ENCODE data around the gene PELI2. TPM values are rescaled to one million over a fixed set of nuclear protein-coding genes. Genes with fewer than 3 reads are reported as not detected.
A peak's percentile ranks its signal among the peaks of the same experiment; 100 is the strongest.

Gene PELI2
- total and polyA plus RNA-seq, 2 donors (not counting 1 experiment from before 2014, with no cell fraction given) = 15.5 to 29.2 TPM

- no peak for TF ChIP-seq EZH2 (IDR thresholded peaks at IDR 0.05; ENCODE audit: low read length, missing control alignments)
- TF ChIP-seq, protein P1, sequence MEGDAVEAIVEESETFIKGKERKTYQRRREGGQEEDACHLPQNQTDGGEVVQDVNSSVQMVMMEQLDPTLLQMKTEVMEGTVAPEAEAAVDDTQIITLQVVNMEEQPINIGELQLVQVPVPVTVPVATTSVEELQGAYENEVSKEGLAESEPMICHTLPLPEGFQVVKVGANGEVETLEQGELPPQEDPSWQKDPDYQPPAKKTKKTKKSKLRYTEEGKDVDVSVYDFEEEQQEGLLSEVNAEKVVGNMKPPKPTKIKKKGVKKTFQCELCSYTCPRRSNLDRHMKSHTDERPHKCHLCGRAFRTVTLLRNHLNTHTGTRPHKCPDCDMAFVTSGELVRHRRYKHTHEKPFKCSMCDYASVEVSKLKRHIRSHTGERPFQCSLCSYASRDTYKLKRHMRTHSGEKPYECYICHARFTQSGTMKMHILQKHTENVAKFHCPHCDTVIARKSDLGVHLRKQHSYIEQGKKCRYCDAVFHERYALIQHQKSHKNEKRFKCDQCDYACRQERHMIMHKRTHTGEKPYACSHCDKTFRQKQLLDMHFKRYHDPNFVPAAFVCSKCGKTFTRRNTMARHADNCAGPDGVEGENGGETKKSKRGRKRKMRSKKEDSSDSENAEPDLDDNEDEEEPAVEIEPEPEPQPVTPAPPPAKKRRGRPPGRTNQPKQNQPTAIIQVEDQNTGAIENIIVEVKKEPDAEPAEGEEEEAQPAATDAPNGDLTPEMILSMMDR (conservative IDR thresholded peaks at IDR 0.05 in 1 of 2, IDR thresholded peaks at IDR 0.05 in 1 of 2; ENCODE audit: low read depth in 1 of 2, low read length in 2 of 2) = no peak
- H3K4me1 ChIP-seq (ENCODE audit: control insufficient read depth, extremely low read depth, insufficient read depth, low read length) = no peaks in the 10 kb centered on the region
- H3K79me2 ChIP-seq (ENCODE audit: control insufficient read depth, insufficient read depth, low read length) = no peaks in the 10 kb centered on the region
- H3K9ac ChIP-seq (ENCODE audit: insufficient read depth, low read length) = no peak overlapping the region
- no peaks in the 10 kb centered on the region for H3K27me3 ChIP-seq (ENCODE audit: control insufficient read depth, insufficient read depth, low read length)
- no peak overlapping the region for H3K4me3 ChIP-seq (replicated peaks in 1 of 4; ENCODE audit: control extremely low read depth in 1 of 4, insufficient read depth in 1 of 4, low read depth in 3 of 4, low read length in 4 of 4)
- H2AFZ ChIP-seq (ENCODE audit: low read length) = no peak overlapping the region
- H3K9me3 ChIP-seq (ENCODE audit: control insufficient read depth, insufficient read depth, low read depth, low read length) = no peaks in the 10 kb centered on the region
- H4K20me1 ChIP-seq (ENCODE audit: control insufficient read depth, extremely low read depth, insufficient read depth, low read length) = no peaks in the 10 kb centered on the region
- H3K4me2 ChIP-seq (ENCODE audit: extremely low read depth, insufficient read depth, low read length) = no peak overlapping the region
- H3K36me3 ChIP-seq (ENCODE audit: control insufficient read depth, insufficient read depth, low read length) = no peaks in the 10 kb centered on the region
- no peak for DNase-seq (ENCODE audit: low read depth in 2 of 2)
- no peak overlapping the region for H3K27ac ChIP-seq (ENCODE audit: insufficient read depth, low read length)
Measured at GRCh38 chr14:56293506-56293905, 175.3 kb downstream of the PELI2 start.

GRCh38 chr14:56294128-56294527 lies 175.9 kb downstream of the PELI2 start:
- H2AFZ ChIP-seq (ENCODE audit: low read length) = no peak overlapping the region
- H4K20me1 ChIP-seq (ENCODE audit: control insufficient read depth, extremely low read depth, insufficient read depth, low read length) = no peaks in the 10 kb centered on the region
- TF ChIP-seq EZH2 (IDR thresholded peaks at IDR 0.05; ENCODE audit: low read length, missing control alignments) = no peak
- TF ChIP-seq, protein P1 (conservative IDR thresholded peaks at IDR 0.05 in 1 of 2, IDR thresholded peaks at IDR 0.05 in 1 of 2; ENCODE audit: low read depth in 1 of 2, low read length in 2 of 2) = peak in 1 of 2 donors; percentile 12
- no peaks in the 10 kb centered on the region for H3K36me3 ChIP-seq (ENCODE audit: control insufficient read depth, insufficient read depth, low read length)
- no peak overlapping the region for H3K4me3 ChIP-seq (replicated peaks in 1 of 4; ENCODE audit: control extremely low read depth in 1 of 4, insufficient read depth in 1 of 4, low read depth in 3 of 4, low read length in 4 of 4)
- H3K79me2 ChIP-seq (ENCODE audit: control insufficient read depth, insufficient read depth, low read length) = no peaks in the 10 kb centered on the region
- peaks cover 3% of the 10 kb centered on the region for H3K4me1 ChIP-seq (ENCODE audit: control insufficient read depth, extremely low read depth, insufficient read depth, low read length)
- H3K4me2 ChIP-seq (ENCODE audit: extremely low read depth, insufficient read depth, low read length) = no peak overlapping the region
- no peak for DNase-seq (ENCODE audit: low read depth in 2 of 2)
- no peak overlapping the region for H3K9ac ChIP-seq (ENCODE audit: insufficient read depth, low read length)
- no peaks in the 10 kb centered on the region for H3K27me3 ChIP-seq (ENCODE audit: control insufficient read depth, insufficient read depth, low read length)
- no peaks in the 10 kb centered on the region for H3K9me3 ChIP-seq (ENCODE audit: control insufficient read depth, insufficient read depth, low read depth, low read length)
- no peak overlapping the region for H3K27ac ChIP-seq (ENCODE audit: insufficient read depth, low read length)

- no peaks in the 10 kb centered on the region for H3K27me3 ChIP-seq (ENCODE audit: control insufficient read depth, insufficient read depth, low read length)
- H2AFZ ChIP-seq (ENCODE audit: low read length) = no peak overlapping the region
- H3K79me2 ChIP-seq (ENCODE audit: control insufficient read depth, insufficient read depth, low read length) = no peaks in the 10 kb centered on the region
- no peak for TF ChIP-seq EZH2 (IDR thresholded peaks at IDR 0.05; ENCODE audit: low read length, missing control alignments)
- TF ChIP-seq, protein P1 (conservative IDR thresholded peaks at IDR 0.05 in 1 of 2, IDR thresholded peaks at IDR 0.05 in 1 of 2; ENCODE audit: low read depth in 1 of 2, low read length in 2 of 2) = no peak
- H3K9ac ChIP-seq (ENCODE audit: insufficient read depth, low read length) = no peak overlapping the region
- no peak overlapping the region for H3K4me3 ChIP-seq (replicated peaks in 1 of 4; ENCODE audit: control extremely low read depth in 1 of 4, insufficient read depth in 1 of 4, low read depth in 3 of 4, low read length in 4 of 4)
- no peaks in the 10 kb centered on the region for H3K9me3 ChIP-seq (ENCODE audit: control insufficient read depth, insufficient read depth, low read depth, low read length)
- no peak overlapping the region for H3K27ac ChIP-seq (ENCODE audit: insufficient read depth, low read length)
- peaks cover 7% of the 10 kb centered on the region for H3K4me1 ChIP-seq (ENCODE audit: control insufficient read depth, extremely low read depth, insufficient read depth, low read length)
- no peaks in the 10 kb centered on the region for H3K36me3 ChIP-seq (ENCODE audit: control insufficient read depth, insufficient read depth, low read length)
- H3K4me2 ChIP-seq (ENCODE audit: extremely low read depth, insufficient read depth, low read length) = no peak overlapping the region
- DNase-seq (ENCODE audit: low read depth in 2 of 2) = no peak
- H4K20me1 ChIP-seq (ENCODE audit: control insufficient read depth, extremely low read depth, insufficient read depth, low read length) = no peaks in the 10 kb centered on the region
Measured at GRCh38 chr14:56295743-56296142, 177.5 kb downstream of the PELI2 start.
